ENCODE results near the gene RHOU. TPM values are rescaled to one million over a fixed set of nuclear protein-coding genes. Genes with fewer than 3 reads are reported as not detected.

The RHOU gene
- total RNA-seq, 1 donor from 2014 or later = 54.4 TPM

- DNase-seq (ENCODE audit: low spot score, unreplicated experiment) = no peak
- no peaks in the 10 kb centered on the region for H3K27me3 Mint-ChIP-seq
- no peaks in the 10 kb centered on the region for H3K9me3 Mint-ChIP-seq (ENCODE audit: low read depth)
- H3K4me1 Mint-ChIP-seq (ENCODE audit: low read depth) = peaks cover 8% of the 10 kb centered on the region
- H3K36me3 Mint-ChIP-seq (ENCODE audit: insufficient read depth) = no peaks in the 10 kb centered on the region
- H3K27ac Mint-ChIP-seq = no peak overlapping the region
- TF ChIP-seq CTCF (IDR thresholded peaks at IDR 0.05; ENCODE audit: unreplicated experiment) = no peak
- H3K4me3 Mint-ChIP-seq (ENCODE audit: low read depth) = no peak overlapping the region
Observed at GRCh38 chr1:228781161-228781808, 46.0 kb downstream of the RHOU start.

- no peaks in the 10 kb centered on the region for H3K27me3 Mint-ChIP-seq
Observed at GRCh38 chr1:228781809-228782661, 46.8 kb downstream of the RHOU start.

GRCh38 chr1:228782662-228783417, 47.6 kb downstream of the RHOU start:
- Mint-ChIP-seq H3K36me3 (ENCODE audit: insufficient read depth) (no peaks in the 10 kb centered on the region), H3K9me3 (ENCODE audit: low read depth) (no peaks in the 10 kb centered on the region), H3K27me3 (peaks cover under 1% of the 10 kb centered on the region), H3K27ac (no peak overlapping the region), H3K4me1 (ENCODE audit: low read depth) (peaks cover 9% of the 10 kb centered on the region), H3K4me3 (ENCODE audit: low read depth) (peak overlapping the region; percentile 3)
- no peak for DNase-seq (ENCODE audit: low spot score, unreplicated experiment)
- no peak for TF ChIP-seq CTCF (IDR thresholded peaks at IDR 0.05; ENCODE audit: unreplicated experiment)

More at GRCh38 chr1:228781809-228782661, 46.8 kb downstream of the RHOU start:
- Mint-ChIP-seq H3K27ac (no peak overlapping the region), H3K4me1 (ENCODE audit: low read depth) (peaks cover 9% of the 10 kb centered on the region), H3K36me3 (ENCODE audit: insufficient read depth) (no peaks in the 10 kb centered on the region), H3K9me3 (ENCODE audit: low read depth) (no peaks in the 10 kb centered on the region), H3K4me3 (ENCODE audit: low read depth) (no peak overlapping the region)
- no peak for TF ChIP-seq CTCF (IDR thresholded peaks at IDR 0.05; ENCODE audit: unreplicated experiment)
- no peak for DNase-seq (ENCODE audit: low spot score, unreplicated experiment)

GRCh38 chr1:228783418-228784040, 48.2 kb downstream of the RHOU start:
- Mint-ChIP-seq H3K4me1 (ENCODE audit: low read depth) (peaks cover 9% of the 10 kb centered on the region), H3K4me3 (ENCODE audit: low read depth) (no peak overlapping the region), H3K36me3 (ENCODE audit: insufficient read depth) (no peaks in the 10 kb centered on the region), H3K9me3 (ENCODE audit: low read depth) (no peaks in the 10 kb centered on the region), H3K27me3 (peaks cover 5% of the 10 kb centered on the region), H3K27ac (no peak overlapping the region)
- no peak for TF ChIP-seq CTCF (IDR thresholded peaks at IDR 0.05; ENCODE audit: unreplicated experiment)
- DNase-seq (ENCODE audit: low spot score, unreplicated experiment) = no peak

GRCh38 chr1:228784181-228784580, 48.9 kb downstream of the RHOU start:
- Mint-ChIP-seq H3K27me3 (peaks cover 5% of the 10 kb centered on the region), H3K27ac (no peak overlapping the region), H3K36me3 (ENCODE audit: insufficient read depth) (no peaks in the 10 kb centered on the region), H3K9me3 (ENCODE audit: low read depth) (no peaks in the 10 kb centered on the region), H3K4me3 (ENCODE audit: low read depth) (no peak overlapping the region), H3K4me1 (ENCODE audit: low read depth) (peaks cover 9% of the 10 kb centered on the region)
- no peak for DNase-seq (ENCODE audit: low spot score, unreplicated experiment)
- no peak for TF ChIP-seq CTCF (IDR thresholded peaks at IDR 0.05; ENCODE audit: unreplicated experiment)
